ENCODE data around the gene CHRM2. TPM values are rescaled to one million over a fixed set of nuclear protein-coding genes. Genes with fewer than 3 reads are reported as not detected.
"Not testable (repeated sequence)": the region's sequence is repeated elsewhere in the genome, so short reads cannot be mapped to it uniquely, and the experiment has no call there.

The CHRM2 gene
- total RNA-seq = 1 to 10 TPM in 1 of 2 donors, under 1 TPM in 1; 0.30 to 6.1 TPM

- no peaks in the 10 kb centered on the region for H3K9me3 ChIP-seq
- H3K36me3 ChIP-seq = no peaks in the 10 kb centered on the region
- no peak for DNase-seq
- H3K27ac ChIP-seq = no peak within 1 kb of the TSS
- intact Hi-C loops (cut with DNase I) = no loop called here
- H3K4me1 ChIP-seq = no peaks in the 10 kb centered on the region
- H3K9ac ChIP-seq (ENCODE audit: low read depth in 2 of 2, low read length in 2 of 2) = no peak within 1 kb of the TSS
- H3K27me3 ChIP-seq = peaks cover 26% of the 10 kb centered on the region
- H3K4me3 ChIP-seq = peak within 1 kb of the TSS; percentile 19
- no peak for TF ChIP-seq CTCF (IDR thresholded peaks at IDR 0.05)
Observed at GRCh38 chr7:136868496-136869000, at the start of gene CHRM2. Gene CHRM2 (plus strand): TSS chr7:136868652. CDS start chr7:137014866, 146,214 bp downstream.

GRCh38 chr7:136831398-136831797 lies 37.1 kb upstream of the CHRM2 start:
- H3K9me3 ChIP-seq = not testable (repeated sequence)

GRCh38 chr7:136845899-136846465 lies 22.5 kb upstream of the CHRM2 start:
- intact Hi-C loops (cut with DNase I) = no loop called here
- Histone ChIP-seq H3K9ac (ENCODE audit: low read depth in 2 of 2, low read length in 2 of 2) (no peak overlapping the region), H3K4me1 (no peaks in the 10 kb centered on the region), H3K9me3 (no peaks in the 10 kb centered on the region), H3K27ac (no peak overlapping the region), H3K27me3 (no peaks in the 10 kb centered on the region), H3K4me3 (no peak overlapping the region), H3K36me3 (no peaks in the 10 kb centered on the region)
- DNase-seq = no peak
- TF ChIP-seq CTCF (IDR thresholded peaks at IDR 0.05) = no peak

More at GRCh38 chr7:136831398-136831797, 37.1 kb upstream of the CHRM2 start:
- H3K4me1 ChIP-seq; H3K36me3 ChIP-seq; H3K9ac ChIP-seq (ENCODE audit: low read depth in 2 of 2, low read length in 2 of 2); DNase-seq; intact Hi-C loops (cut with DNase I); H3K4me3 ChIP-seq; H3K27ac ChIP-seq; H3K27me3 ChIP-seq: not testable (repeated sequence)

- H3K4me3 ChIP-seq = no peak overlapping the region
- H3K4me1 ChIP-seq = no peaks in the 10 kb centered on the region
- H3K27me3 ChIP-seq = no peaks in the 10 kb centered on the region
- H3K9ac ChIP-seq (ENCODE audit: low read depth in 2 of 2, low read length in 2 of 2) = no peak overlapping the region
- TF ChIP-seq CTCF (IDR thresholded peaks at IDR 0.05) = no peak
- H3K27ac ChIP-seq = no peak overlapping the region
- H3K36me3 ChIP-seq = no peaks in the 10 kb centered on the region
- intact Hi-C loops (cut with DNase I) = no loop called here
- DNase-seq = no peak
- H3K9me3 ChIP-seq = no peaks in the 10 kb centered on the region
Observed at GRCh38 chr7:136847858-136848257, 20.6 kb upstream of the CHRM2 start.

GRCh38 chr7:136853654-136854053 lies 14.8 kb upstream of the CHRM2 start:
- Histone ChIP-seq H3K27ac (no peak overlapping the region), H3K27me3 (no peaks in the 10 kb centered on the region), H3K9me3 (peaks cover 3% of the 10 kb centered on the region), H3K36me3 (no peaks in the 10 kb centered on the region), H3K9ac (ENCODE audit: low read depth in 2 of 2, low read length in 2 of 2) (no peak overlapping the region), H3K4me3 (no peak overlapping the region), H3K4me1 (no peaks in the 10 kb centered on the region)
- no peak for DNase-seq
- intact Hi-C loops (cut with DNase I) = no loop called here
- no peak for TF ChIP-seq CTCF (IDR thresholded peaks at IDR 0.05)

GRCh38 chr7:136857573-136857972 lies 10.9 kb upstream of the CHRM2 start:
- Histone ChIP-seq H3K27ac (no peak overlapping the region), H3K36me3 (no peaks in the 10 kb centered on the region), H3K27me3 (no peaks in the 10 kb centered on the region), H3K9ac (ENCODE audit: low read depth in 2 of 2, low read length in 2 of 2) (no peak overlapping the region), H3K4me1 (no peaks in the 10 kb centered on the region), H3K4me3 (no peak overlapping the region), H3K9me3 (peaks cover 3% of the 10 kb centered on the region)
- no peak for TF ChIP-seq CTCF (IDR thresholded peaks at IDR 0.05)
- no peak for DNase-seq
- intact Hi-C loops (cut with DNase I) = no loop called here

Measured in colonic mucosa (tissue), 4 donors.